Measurements from ENCODE around the gene BMPR1A. TPM values are rescaled to one million over a fixed set of nuclear protein-coding genes. Genes with fewer than 3 reads are reported as not detected.

The BMPR1A gene
- total and polyA plus RNA-seq, 2 of the 4 experiments (the other 2 are of a cell fraction) = 15.9 to 93.7 TPM

- ChIA-PET POLR2A (ENCODE audit: unreplicated experiment) (no interaction called here), CTCF (interaction anchor here (0.6 to 1.3 kb wide), 3 partner anchors 10 to 119 kb away, joined by 3 to 5 read pairs (median 4); no protein-coding TSS in a partner anchor)
- WGBS, 2 experiments (ENCODE audit: extremely low coverage in 2 of 2, insufficient read length in 1 of 2) = no CpG with 5 or more reads among the region's 2 CpGs
- H3K14ac ChIP-seq (replicated peaks; ENCODE audit: low read depth, low read length) = no peak overlapping the region
- H4K5ac ChIP-seq (ENCODE audit: low read depth, low read length) = no peak overlapping the region
- H2BK15ac ChIP-seq (ENCODE audit: low read depth, low read length) = no peak overlapping the region
- H3K36me3 ChIP-seq (ENCODE audit: control insufficient read depth, insufficient read depth, low read length) = peaks cover 2% of the 10 kb centered on the region; the same call in 1 of the 2 replicates
- H4K8ac ChIP-seq (ENCODE audit: low read depth in 2 of 2, low read length in 2 of 2) = no peak overlapping the region
- H2BK120ac ChIP-seq (ENCODE audit: low read depth, low read length) = no peak overlapping the region
- H4K20me1 ChIP-seq (ENCODE audit: insufficient read depth, low read length) = no peaks in the 10 kb centered on the region
- in situ Hi-C loops (cut with MboI; ENCODE audit: low sequenced_read_pairs) = loop anchor here (25.0 kb wide), 1 partner anchor 364 kb away; the partner anchor contains the start of gene WAPL
- no TSS peak for BruUV-seq (replicated peaks)
- H3K27me3 ChIP-seq (ENCODE audit: control insufficient read depth, insufficient read depth, low read length) = no peaks in the 10 kb centered on the region
- DNase-seq (peak; percentile 79), ATAC-seq (ENCODE audit: low read depth) (peak; percentile 72)
- peaks cover 20% of the 10 kb centered on the region for H3K9me1 ChIP-seq (ENCODE audit: insufficient read depth, low read length)
- H3K4me1 ChIP-seq (ENCODE audit: control insufficient read depth, insufficient read depth, low read length) = peaks cover 3% of the 10 kb centered on the region
- H3K4me3 ChIP-seq (ENCODE audit: insufficient read depth, low read depth, low read length) = no peak overlapping the region
- no peak overlapping the region for H2BK5ac ChIP-seq (ENCODE audit: low read depth, low read length, poor library complexity, severe bottlenecking)
- H2BK20ac ChIP-seq (ENCODE audit: low read depth, low read length) = no peak overlapping the region
- H2AK5ac ChIP-seq (ENCODE audit: low read depth, low read length) = no peak overlapping the region
- intact Hi-C loops (cut with micrococcal nuclease) = no loop called here
- H3K4me2 ChIP-seq (ENCODE audit: low read depth, low read length) = no peak overlapping the region
- no peak for TF ChIP-seq FOS (IDR thresholded peaks at IDR 0.05; ENCODE audit: low read depth, low read length)
- TF ChIP-seq CEBPB (IDR thresholded peaks at IDR 0.05; ENCODE audit: low read depth, low read length) = peak; percentile 2; the same call in 1 of the 2 replicates
- no peak overlapping the region for H3K9ac ChIP-seq (ENCODE audit: low read depth, low read length)
- peaks cover 28 to 42% of the 10 kb centered on the region in 2 experiments for H3K79me1 ChIP-seq (ENCODE audit: low read depth in 1 of 2, low read length in 2 of 2)
- H2AK9ac ChIP-seq (replicated peaks; ENCODE audit: low read depth, low read length, poor library complexity) = no peak overlapping the region
- dilution Hi-C loops (cut with HindIII; ENCODE audit: low sequenced_read_pairs, unreplicated experiment) = no loop called here
- no peaks in the 10 kb centered on the region for H3K9me3 ChIP-seq (ENCODE audit: control insufficient read depth, insufficient read depth, low read length)
- no peak overlapping the region for H3K27ac ChIP-seq (ENCODE audit: insufficient read depth, low read length)
- H2AFZ ChIP-seq (replicated peaks; ENCODE audit: low read length, poor library complexity) = no peak overlapping the region
- H3K23ac ChIP-seq (ENCODE audit: low read depth, low read length) = no peak overlapping the region
- H4K91ac ChIP-seq (ENCODE audit: insufficient read depth, low read depth, low read length) = no peak overlapping the region
- H3K18ac ChIP-seq (ENCODE audit: low read depth, low read length) = no peak overlapping the region
- no peak overlapping the region for H3K4ac ChIP-seq (ENCODE audit: low read depth, low read length)
- no peak overlapping the region for H3K56ac ChIP-seq (ENCODE audit: extremely low read depth, insufficient read depth, low read length)
Observed at GRCh38 chr10:86876748-86877147, 120.3 kb downstream of the BMPR1A start.
